Activated naive CD8-positive, alpha-beta T cell treated with anti-CD3 and anti-CD28 coated beads, Interleukin-2, amount 50 U/mL, for 24 hours (primary cell): ENCODE measurements around the gene SOCS4.
"Not testable (repeated sequence)": the region's sequence is repeated elsewhere in the genome, so short reads cannot be mapped to it uniquely, and the experiment has no call there.

ENCODE experiments used
- ATAC-seq: fragments of 150-1000 bp; cut with Tn5 transposase; one replicate; pipeline ENCODE4 v1.10.0; 2021
- DNase-seq: peaks from one replicate; pipeline ENCODE4 v3.0.0; 2021
- H3K27ac Mint-ChIP-seq: one replicate; pipeline ENCODE4 v1.8.0; 2021; ENCODE audit warnings: mild to moderate bottlenecking, mixed read lengths
- H3K27me3 Mint-ChIP-seq: one replicate; pipeline ENCODE4 v1.8.0; 2021; ENCODE audit warnings: mixed read lengths
- H3K36me3 Mint-ChIP-seq: one replicate; pipeline ENCODE4 v1.8.0; 2021; ENCODE audit warnings: low read depth, mixed read lengths
- H3K4me1 Mint-ChIP-seq: one replicate; pipeline ENCODE4 v1.8.0; 2021; ENCODE audit warnings: mixed read lengths
- H3K4me3 Mint-ChIP-seq: one replicate; pipeline ENCODE4 v1.8.0; 2021; ENCODE audit warnings: mild to moderate bottlenecking, moderate library complexity, mixed read lengths
- H3K9me3 Mint-ChIP-seq: one replicate; pipeline ENCODE4 v1.8.0; 2021; ENCODE audit warnings: mixed read lengths

The SOCS4 gene

GRCh38 chr14:55064896-55065295 is 37.9 kb downstream of the SOCS4 start:
- not testable (repeated sequence) for H3K4me1 Mint-ChIP-seq, H3K27ac Mint-ChIP-seq, H3K27me3 Mint-ChIP-seq, ATAC-seq, H3K9me3 Mint-ChIP-seq, H3K4me3 Mint-ChIP-seq, DNase-seq
- H3K36me3 Mint-ChIP-seq: peaks cover 63% of the 10 kb centered on the region

- ATAC-seq (no peak), DNase-seq (no peak)
- no peaks in the 10 kb centered on the region for H3K9me3 Mint-ChIP-seq
- no peaks in the 10 kb centered on the region for H3K27me3 Mint-ChIP-seq
- H3K36me3 Mint-ChIP-seq: peaks cover 61% of the 10 kb centered on the region
- H3K4me1 Mint-ChIP-seq: peaks cover 6% of the 10 kb centered on the region
- H3K27ac Mint-ChIP-seq: no peak overlapping the region
- H3K4me3 Mint-ChIP-seq: no peak overlapping the region
Measured at GRCh38 chr14:55065411-55065810, 38.4 kb downstream of the SOCS4 start.

GRCh38 chr14:55066223-55066622 is 39.2 kb downstream of the SOCS4 start:
- Mint-ChIP-seq H3K9me3 (no peaks in the 10 kb centered on the region), H3K4me3 (no peak overlapping the region), H3K27ac (peak overlapping the region; percentile 19), H3K4me1 (peaks cover 6% of the 10 kb centered on the region), H3K36me3 (peaks cover 53% of the 10 kb centered on the region), H3K27me3 (no peaks in the 10 kb centered on the region)
- DNase-seq (no peak), ATAC-seq (no peak)

- Mint-ChIP-seq H3K36me3 (peaks cover 16% of the 10 kb centered on the region), H3K27me3 (no peaks in the 10 kb centered on the region), H3K4me3 (peak overlapping the region; percentile 1), H3K27ac (peak overlapping the region; percentile 83), H3K4me1 (peaks cover 36% of the 10 kb centered on the region), H3K9me3 (no peaks in the 10 kb centered on the region)
- DNase-seq (no peak), ATAC-seq (no peak)
Measured at GRCh38 chr14:55070981-55071411, 44.0 kb downstream of the SOCS4 start.

- ATAC-seq (peak; percentile 96), DNase-seq (peak; percentile 15)
- H3K27ac Mint-ChIP-seq: peak overlapping the region; percentile 80
- no peaks in the 10 kb centered on the region for H3K27me3 Mint-ChIP-seq
- H3K36me3 Mint-ChIP-seq: peaks cover 9% of the 10 kb centered on the region
- no peaks in the 10 kb centered on the region for H3K9me3 Mint-ChIP-seq
- peak overlapping the region; percentile 15 for H3K4me3 Mint-ChIP-seq
- peaks cover 36% of the 10 kb centered on the region for H3K4me1 Mint-ChIP-seq
Measured at GRCh38 chr14:55071870-55072640, 45.0 kb downstream of the SOCS4 start.

GRCh38 chr14:55073856-55074255 is 46.8 kb downstream of the SOCS4 start:
- ATAC-seq (no peak), DNase-seq (no peak)
- Mint-ChIP-seq H3K36me3 (peaks cover 3% of the 10 kb centered on the region), H3K4me3 (no peak overlapping the region), H3K9me3 (no peaks in the 10 kb centered on the region), H3K27ac (no peak overlapping the region), H3K27me3 (no peaks in the 10 kb centered on the region), H3K4me1 (peaks cover 36% of the 10 kb centered on the region)

- peaks cover 2% of the 10 kb centered on the region for H3K36me3 Mint-ChIP-seq
- peak overlapping the region; percentile 33 for H3K4me3 Mint-ChIP-seq
- ATAC-seq (no peak), DNase-seq (no peak)
- H3K27me3 Mint-ChIP-seq: no peaks in the 10 kb centered on the region
- no peaks in the 10 kb centered on the region for H3K9me3 Mint-ChIP-seq
- H3K27ac Mint-ChIP-seq: no peak overlapping the region
- peaks cover 36% of the 10 kb centered on the region for H3K4me1 Mint-ChIP-seq
Measured at GRCh38 chr14:55074662-55075061, 47.6 kb downstream of the SOCS4 start.

- no peak for DNase-seq
- H3K4me1 Mint-ChIP-seq: peaks cover 35% of the 10 kb centered on the region
- ATAC-seq: no peak
- H3K4me3 Mint-ChIP-seq: no peak overlapping the region
- H3K27me3 Mint-ChIP-seq: no peaks in the 10 kb centered on the region
- H3K27ac Mint-ChIP-seq: no peak overlapping the region
- H3K9me3 Mint-ChIP-seq: no peaks in the 10 kb centered on the region
- no peaks in the 10 kb centered on the region for H3K36me3 Mint-ChIP-seq
Measured at GRCh38 chr14:55075628-55076175, 48.7 kb downstream of the SOCS4 start.

- Mint-ChIP-seq H3K4me3 (no peak overlapping the region), H3K4me1 (peaks cover 17% of the 10 kb centered on the region), H3K36me3 (no peaks in the 10 kb centered on the region), H3K27ac (no peak overlapping the region), H3K27me3 (no peaks in the 10 kb centered on the region), H3K9me3 (no peaks in the 10 kb centered on the region)
- ATAC-seq (peak; percentile 66), DNase-seq (no peak)
Measured at GRCh38 chr14:55077170-55078151, 50.4 kb downstream of the SOCS4 start.

GRCh38 chr14:55079961-55080360 is 52.9 kb downstream of the SOCS4 start:
- not testable (repeated sequence) for H3K27ac Mint-ChIP-seq, H3K27me3 Mint-ChIP-seq, H3K9me3 Mint-ChIP-seq, H3K4me3 Mint-ChIP-seq, ATAC-seq, H3K4me1 Mint-ChIP-seq, H3K36me3 Mint-ChIP-seq, DNase-seq

GRCh38 chr14:55084401-55085059 is 57.5 kb downstream of the SOCS4 start:
- no peak overlapping the region for H3K4me3 Mint-ChIP-seq
- no peaks in the 10 kb centered on the region for H3K36me3 Mint-ChIP-seq
- no peak overlapping the region for H3K27ac Mint-ChIP-seq
- H3K27me3 Mint-ChIP-seq: no peaks in the 10 kb centered on the region
- H3K4me1 Mint-ChIP-seq: peaks cover 2% of the 10 kb centered on the region
- no peaks in the 10 kb centered on the region for H3K9me3 Mint-ChIP-seq
- DNase-seq (no peak), ATAC-seq (no peak)

GRCh38 chr14:55085060-55085660 is 58.1 kb downstream of the SOCS4 start:
- H3K27ac Mint-ChIP-seq: no peak overlapping the region
- ATAC-seq: no peak
- H3K36me3 Mint-ChIP-seq: no peaks in the 10 kb centered on the region
- H3K4me3 Mint-ChIP-seq: no peak overlapping the region
- DNase-seq: no peak
- no peaks in the 10 kb centered on the region for H3K9me3 Mint-ChIP-seq
- no peaks in the 10 kb centered on the region for H3K27me3 Mint-ChIP-seq
- peaks cover 3% of the 10 kb centered on the region for H3K4me1 Mint-ChIP-seq

GRCh38 chr14:55086938-55087337 is 59.9 kb downstream of the SOCS4 start:
- Mint-ChIP-seq H3K9me3 (no peaks in the 10 kb centered on the region), H3K4me1 (peaks cover 3% of the 10 kb centered on the region), H3K4me3 (no peak overlapping the region), H3K36me3 (no peaks in the 10 kb centered on the region), H3K27ac (no peak overlapping the region), H3K27me3 (no peaks in the 10 kb centered on the region)
- ATAC-seq (no peak), DNase-seq (no peak)

GRCh38 chr14:55088356-55088755 is 61.3 kb downstream of the SOCS4 start:
- peaks cover 3% of the 10 kb centered on the region for H3K4me1 Mint-ChIP-seq
- no peaks in the 10 kb centered on the region for H3K27me3 Mint-ChIP-seq
- no peak for ATAC-seq
- no peaks in the 10 kb centered on the region for H3K9me3 Mint-ChIP-seq
- no peak overlapping the region for H3K4me3 Mint-ChIP-seq
- no peak for DNase-seq
- H3K36me3 Mint-ChIP-seq: no peaks in the 10 kb centered on the region
- H3K27ac Mint-ChIP-seq: no peak overlapping the region
